ENCODE results near the gene NKD2. TPM values are rescaled to one million over a fixed set of nuclear protein-coding genes. Genes with fewer than 3 reads are reported as not detected.

The NKD2 gene
- total and polyA plus RNA-seq, 2 experiments from 2014 or later = 9.0 to 11.9 TPM

DNA sequence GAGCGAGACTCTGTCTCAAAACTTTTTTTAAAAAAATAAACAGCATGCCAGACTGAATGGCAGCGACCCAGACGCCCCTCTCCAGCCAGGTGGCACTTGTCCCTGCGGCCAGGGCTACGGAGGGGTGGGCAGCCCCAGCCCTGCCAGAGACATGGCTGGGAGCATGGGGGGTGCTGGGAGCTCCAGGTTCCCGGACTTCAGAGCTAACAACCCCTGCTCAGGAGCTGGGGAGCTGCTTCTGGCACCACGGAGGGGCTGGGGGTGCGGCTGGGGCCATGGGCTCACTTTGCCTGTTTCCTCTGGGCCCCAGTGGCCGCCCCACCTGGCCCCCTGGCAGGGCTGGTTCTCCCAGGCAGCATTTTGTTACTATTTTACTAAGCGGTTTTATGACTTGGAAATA is 53.3 kb downstream of the NKD2 start (continued):
- TF ChIP-seq, protein P1, sequence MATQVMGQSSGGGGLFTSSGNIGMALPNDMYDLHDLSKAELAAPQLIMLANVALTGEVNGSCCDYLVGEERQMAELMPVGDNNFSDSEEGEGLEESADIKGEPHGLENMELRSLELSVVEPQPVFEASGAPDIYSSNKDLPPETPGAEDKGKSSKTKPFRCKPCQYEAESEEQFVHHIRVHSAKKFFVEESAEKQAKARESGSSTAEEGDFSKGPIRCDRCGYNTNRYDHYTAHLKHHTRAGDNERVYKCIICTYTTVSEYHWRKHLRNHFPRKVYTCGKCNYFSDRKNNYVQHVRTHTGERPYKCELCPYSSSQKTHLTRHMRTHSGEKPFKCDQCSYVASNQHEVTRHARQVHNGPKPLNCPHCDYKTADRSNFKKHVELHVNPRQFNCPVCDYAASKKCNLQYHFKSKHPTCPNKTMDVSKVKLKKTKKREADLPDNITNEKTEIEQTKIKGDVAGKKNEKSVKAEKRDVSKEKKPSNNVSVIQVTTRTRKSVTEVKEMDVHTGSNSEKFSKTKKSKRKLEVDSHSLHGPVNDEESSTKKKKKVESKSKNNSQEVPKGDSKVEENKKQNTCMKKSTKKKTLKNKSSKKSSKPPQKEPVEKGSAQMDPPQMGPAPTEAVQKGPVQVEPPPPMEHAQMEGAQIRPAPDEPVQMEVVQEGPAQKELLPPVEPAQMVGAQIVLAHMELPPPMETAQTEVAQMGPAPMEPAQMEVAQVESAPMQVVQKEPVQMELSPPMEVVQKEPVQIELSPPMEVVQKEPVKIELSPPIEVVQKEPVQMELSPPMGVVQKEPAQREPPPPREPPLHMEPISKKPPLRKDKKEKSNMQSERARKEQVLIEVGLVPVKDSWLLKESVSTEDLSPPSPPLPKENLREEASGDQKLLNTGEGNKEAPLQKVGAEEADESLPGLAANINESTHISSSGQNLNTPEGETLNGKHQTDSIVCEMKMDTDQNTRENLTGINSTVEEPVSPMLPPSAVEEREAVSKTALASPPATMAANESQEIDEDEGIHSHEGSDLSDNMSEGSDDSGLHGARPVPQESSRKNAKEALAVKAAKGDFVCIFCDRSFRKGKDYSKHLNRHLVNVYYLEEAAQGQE (IDR thresholded peaks at IDR 0.05; ENCODE audit: unreplicated experiment) = no peak
- no peak for TF ChIP-seq STAT1 (IDR thresholded peaks at IDR 0.05; ENCODE audit: unreplicated experiment)

DNA sequence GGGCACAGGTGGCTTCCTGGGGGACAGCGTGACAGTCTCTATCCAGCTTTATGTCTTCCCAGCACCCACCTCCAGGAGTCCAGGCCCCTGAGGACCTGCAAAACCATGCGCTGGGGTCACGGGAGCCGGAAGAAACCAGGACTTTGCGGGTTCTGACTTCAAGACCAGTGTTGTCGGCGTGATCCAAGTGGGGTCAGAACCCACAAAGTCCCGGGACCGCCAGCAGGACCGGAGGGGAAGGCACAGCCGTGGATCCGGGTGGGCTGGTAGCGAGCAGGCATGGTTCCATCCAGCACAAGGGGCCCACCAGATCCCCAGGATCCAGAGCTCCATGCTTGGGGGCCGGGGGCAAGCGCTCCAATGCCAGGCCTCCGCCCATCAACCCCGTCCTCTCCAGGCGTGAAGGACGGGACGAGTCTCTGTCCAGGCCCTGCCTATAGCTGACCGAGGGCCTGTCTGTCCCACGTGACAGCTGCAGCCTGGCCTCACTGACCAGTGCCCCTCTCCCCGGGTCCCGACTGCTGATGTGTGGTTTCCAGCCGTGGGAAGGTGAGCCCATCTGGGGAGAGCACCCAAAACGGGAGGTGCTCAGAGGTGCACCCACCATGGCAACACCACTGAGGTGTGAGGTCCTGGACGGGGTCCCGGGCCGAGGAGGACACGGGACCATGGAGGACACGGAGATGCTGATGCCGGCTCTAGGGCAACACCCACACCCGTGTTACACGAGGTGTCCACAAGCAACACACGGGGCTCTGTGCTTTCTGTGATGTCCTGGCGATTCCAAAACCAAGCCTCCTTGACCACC is 54.4 kb downstream of the NKD2 start:
- H4K20me1 ChIP-seq (replicated peaks; ENCODE audit: insufficient read depth) = no peaks in the 10 kb centered on the region
- ATAC-seq (no peak), DNase-seq (ENCODE audit: low spot score) (peak; percentile 1)
- H2AFZ ChIP-seq = no peak overlapping the region
- no peaks in the 10 kb centered on the region for H3F3A ChIP-seq (replicated peaks; ENCODE audit: low read depth)
- H3K4me1 ChIP-seq (ENCODE audit: insufficient read depth) = no peaks in the 10 kb centered on the region
- H3K27me3 Mint-ChIP-seq (ENCODE audit: insufficient read depth, low read depth, poor library complexity) = peaks cover 5% of the 10 kb centered on the region
- no peaks in the 10 kb centered on the region for H3K27me3 ChIP-seq (ENCODE audit: insufficient read depth)
- H3K27ac Mint-ChIP-seq = no peak overlapping the region
- peaks cover 28% of the 10 kb centered on the region for H3K36me3 Mint-ChIP-seq (ENCODE audit: low read depth)
- no peak overlapping the region for H3K4me2 ChIP-seq
- no peaks in the 10 kb centered on the region for H3K9me2 ChIP-seq (ENCODE audit: insufficient read depth)
- H3K27ac ChIP-seq (ENCODE audit: low read depth) = no peak overlapping the region
- no peaks in the 10 kb centered on the region for H3K9me3 Mint-ChIP-seq
- no peak overlapping the region for H3K4me3 Mint-ChIP-seq
- no peaks in the 10 kb centered on the region for H3K4me1 Mint-ChIP-seq
- no peaks in the 10 kb centered on the region for H3K79me2 ChIP-seq (replicated peaks; ENCODE audit: insufficient read depth)
- H3K36me3 ChIP-seq (ENCODE audit: insufficient read depth) = no peaks in the 10 kb centered on the region
- H3K4me3 ChIP-seq = no peak overlapping the region
- TF ChIP-seq, protein P2, sequence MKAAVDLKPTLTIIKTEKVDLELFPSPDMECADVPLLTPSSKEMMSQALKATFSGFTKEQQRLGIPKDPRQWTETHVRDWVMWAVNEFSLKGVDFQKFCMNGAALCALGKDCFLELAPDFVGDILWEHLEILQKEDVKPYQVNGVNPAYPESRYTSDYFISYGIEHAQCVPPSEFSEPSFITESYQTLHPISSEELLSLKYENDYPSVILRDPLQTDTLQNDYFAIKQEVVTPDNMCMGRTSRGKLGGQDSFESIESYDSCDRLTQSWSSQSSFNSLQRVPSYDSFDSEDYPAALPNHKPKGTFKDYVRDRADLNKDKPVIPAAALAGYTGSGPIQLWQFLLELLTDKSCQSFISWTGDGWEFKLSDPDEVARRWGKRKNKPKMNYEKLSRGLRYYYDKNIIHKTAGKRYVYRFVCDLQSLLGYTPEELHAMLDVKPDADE (IDR thresholded peaks at IDR 0.05) = no peak
- TF ChIP-seq, protein P3, sequence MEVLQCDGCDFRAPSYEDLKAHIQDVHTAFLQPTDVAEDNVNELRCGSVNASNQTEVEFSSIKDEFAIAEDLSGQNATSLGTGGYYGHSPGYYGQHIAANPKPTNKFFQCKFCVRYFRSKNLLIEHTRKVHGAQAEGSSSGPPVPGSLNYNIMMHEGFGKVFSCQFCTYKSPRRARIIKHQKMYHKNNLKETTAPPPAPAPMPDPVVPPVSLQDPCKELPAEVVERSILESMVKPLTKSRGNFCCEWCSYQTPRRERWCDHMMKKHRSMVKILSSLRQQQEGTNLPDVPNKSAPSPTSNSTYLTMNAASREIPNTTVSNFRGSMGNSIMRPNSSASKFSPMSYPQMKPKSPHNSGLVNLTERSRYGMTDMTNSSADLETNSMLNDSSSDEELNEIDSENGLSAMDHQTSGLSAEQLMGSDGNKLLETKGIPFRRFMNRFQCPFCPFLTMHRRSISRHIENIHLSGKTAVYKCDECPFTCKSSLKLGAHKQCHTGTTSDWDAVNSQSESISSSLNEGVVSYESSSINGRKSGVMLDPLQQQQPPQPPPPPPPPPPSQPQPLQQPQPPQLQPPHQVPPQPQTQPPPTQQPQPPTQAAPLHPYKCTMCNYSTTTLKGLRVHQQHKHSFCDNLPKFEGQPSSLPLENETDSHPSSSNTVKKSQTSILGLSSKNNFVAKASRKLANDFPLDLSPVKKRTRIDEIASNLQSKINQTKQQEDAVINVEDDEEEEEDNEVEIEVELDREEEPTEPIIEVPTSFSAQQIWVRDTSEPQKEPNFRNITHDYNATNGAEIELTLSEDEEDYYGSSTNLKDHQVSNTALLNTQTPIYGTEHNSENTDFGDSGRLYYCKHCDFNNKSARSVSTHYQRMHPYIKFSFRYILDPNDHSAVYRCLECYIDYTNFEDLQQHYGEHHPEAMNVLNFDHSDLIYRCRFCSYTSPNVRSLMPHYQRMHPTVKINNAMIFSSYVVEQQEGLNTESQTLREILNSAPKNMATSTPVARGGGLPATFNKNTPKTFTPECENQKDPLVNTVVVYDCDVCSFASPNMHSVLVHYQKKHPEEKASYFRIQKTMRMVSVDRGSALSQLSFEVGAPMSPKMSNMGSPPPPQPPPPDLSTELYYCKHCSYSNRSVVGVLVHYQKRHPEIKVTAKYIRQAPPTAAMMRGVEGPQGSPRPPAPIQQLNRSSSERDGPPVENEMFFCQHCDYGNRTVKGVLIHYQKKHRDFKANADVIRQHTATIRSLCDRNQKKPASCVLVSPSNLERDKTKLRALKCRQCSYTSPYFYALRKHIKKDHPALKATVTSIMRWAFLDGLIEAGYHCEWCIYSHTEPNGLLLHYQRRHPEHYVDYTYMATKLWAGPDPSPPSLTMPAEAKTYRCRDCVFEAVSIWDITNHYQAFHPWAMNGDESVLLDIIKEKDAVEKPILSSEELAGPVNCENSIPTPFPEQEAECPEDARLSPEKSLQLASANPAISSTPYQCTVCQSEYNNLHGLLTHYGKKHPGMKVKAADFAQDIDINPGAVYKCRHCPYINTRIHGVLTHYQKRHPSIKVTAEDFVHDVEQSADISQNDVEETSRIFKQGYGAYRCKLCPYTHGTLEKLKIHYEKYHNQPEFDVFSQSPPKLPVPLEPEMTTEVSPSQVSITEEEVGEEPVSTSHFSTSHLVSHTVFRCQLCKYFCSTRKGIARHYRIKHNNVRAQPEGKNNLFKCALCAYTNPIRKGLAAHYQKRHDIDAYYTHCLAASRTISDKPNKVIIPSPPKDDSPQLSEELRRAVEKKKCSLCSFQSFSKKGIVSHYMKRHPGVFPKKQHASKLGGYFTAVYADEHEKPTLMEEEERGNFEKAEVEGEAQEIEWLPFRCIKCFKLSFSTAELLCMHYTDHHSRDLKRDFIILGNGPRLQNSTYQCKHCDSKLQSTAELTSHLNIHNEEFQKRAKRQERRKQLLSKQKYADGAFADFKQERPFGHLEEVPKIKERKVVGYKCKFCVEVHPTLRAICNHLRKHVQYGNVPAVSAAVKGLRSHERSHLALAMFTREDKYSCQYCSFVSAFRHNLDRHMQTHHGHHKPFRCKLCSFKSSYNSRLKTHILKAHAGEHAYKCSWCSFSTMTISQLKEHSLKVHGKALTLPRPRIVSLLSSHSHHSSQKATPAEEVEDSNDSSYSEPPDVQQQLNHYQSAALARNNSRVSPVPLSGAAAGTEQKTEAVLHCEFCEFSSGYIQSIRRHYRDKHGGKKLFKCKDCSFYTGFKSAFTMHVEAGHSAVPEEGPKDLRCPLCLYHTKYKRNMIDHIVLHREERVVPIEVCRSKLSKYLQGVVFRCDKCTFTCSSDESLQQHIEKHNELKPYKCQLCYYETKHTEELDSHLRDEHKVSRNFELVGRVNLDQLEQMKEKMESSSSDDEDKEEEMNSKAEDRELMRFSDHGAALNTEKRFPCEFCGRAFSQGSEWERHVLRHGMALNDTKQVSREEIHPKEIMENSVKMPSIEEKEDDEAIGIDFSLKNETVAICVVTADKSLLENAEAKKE (CRISPR knock-in tag; IDR thresholded peaks at IDR 0.05) = no peak
- TF ChIP-seq EZH2 (IDR thresholded peaks at IDR 0.05; ENCODE audit: low read depth, unreplicated experiment) = no peak
- TF ChIP-seq STAT1 (IDR thresholded peaks at IDR 0.05; ENCODE audit: unreplicated experiment) = no peak
- TF ChIP-seq, protein P1 (IDR thresholded peaks at IDR 0.05; ENCODE audit: unreplicated experiment) = no peak
- TF ChIP-seq, protein P4, sequence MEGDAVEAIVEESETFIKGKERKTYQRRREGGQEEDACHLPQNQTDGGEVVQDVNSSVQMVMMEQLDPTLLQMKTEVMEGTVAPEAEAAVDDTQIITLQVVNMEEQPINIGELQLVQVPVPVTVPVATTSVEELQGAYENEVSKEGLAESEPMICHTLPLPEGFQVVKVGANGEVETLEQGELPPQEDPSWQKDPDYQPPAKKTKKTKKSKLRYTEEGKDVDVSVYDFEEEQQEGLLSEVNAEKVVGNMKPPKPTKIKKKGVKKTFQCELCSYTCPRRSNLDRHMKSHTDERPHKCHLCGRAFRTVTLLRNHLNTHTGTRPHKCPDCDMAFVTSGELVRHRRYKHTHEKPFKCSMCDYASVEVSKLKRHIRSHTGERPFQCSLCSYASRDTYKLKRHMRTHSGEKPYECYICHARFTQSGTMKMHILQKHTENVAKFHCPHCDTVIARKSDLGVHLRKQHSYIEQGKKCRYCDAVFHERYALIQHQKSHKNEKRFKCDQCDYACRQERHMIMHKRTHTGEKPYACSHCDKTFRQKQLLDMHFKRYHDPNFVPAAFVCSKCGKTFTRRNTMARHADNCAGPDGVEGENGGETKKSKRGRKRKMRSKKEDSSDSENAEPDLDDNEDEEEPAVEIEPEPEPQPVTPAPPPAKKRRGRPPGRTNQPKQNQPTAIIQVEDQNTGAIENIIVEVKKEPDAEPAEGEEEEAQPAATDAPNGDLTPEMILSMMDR (conservative IDR thresholded peaks at IDR 0.05; ENCODE audit: low read depth in 2 of 2) = no peak

Data from GM23338 (cell line).